ENCODE measurements around the gene TUFT1. TPM values are rescaled to one million over a fixed set of nuclear protein-coding genes. Genes with fewer than 3 reads are reported as not detected.

TUFT1 gene
- total and polyA plus RNA-seq, 9 of the 15 experiments (the other 6 are each of a cell fraction or from before 2014, with no cell fraction given): 0.54 to 2.0 (median 1.7) TPM

- TF ChIP-seq ZBTB49 (CRISPR knock-in tag; IDR thresholded peaks at IDR 0.05; ENCODE audit: borderline replicate concordance) (no peak), ZBTB2 (IDR thresholded peaks at IDR 0.05) (0 out of 2 replicates have a peak, but pooled peaks have one; percentile 51), NELFE (IDR thresholded peaks at IDR 0.05; ENCODE audit: insufficient read depth, insufficient read length) (no peak), SMARCA4 (IDR thresholded peaks at IDR 0.05) (peak; percentile 99), ZNF280B (CRISPR knock-in tag; IDR thresholded peaks at IDR 0.05) (no peak), ZNF280A (IDR thresholded peaks at IDR 0.05; ENCODE audit: low read depth, partially characterized antibody) (no peak), BDP1 (IDR thresholded peaks at IDR 0.05; ENCODE audit: insufficient read depth, insufficient read length) (no peak), SMARCA5 (IDR thresholded peaks at IDR 0.05) (no peak), ZNF197 (CRISPR knock-in tag; IDR thresholded peaks at IDR 0.05; ENCODE audit: low read depth) (peak; percentile 79; the same call in 1 of the 2 replicates), NFYB (IDR thresholded peaks at IDR 0.05; ENCODE audit: extremely low read depth, insufficient read length) (no peak), SRSF9 (IDR thresholded peaks at IDR 0.05; ENCODE audit: borderline replicate concordance, low read depth, low read length) (no peak), FOXK2 (conservative IDR thresholded peaks at IDR 0.05 in 1 of 2, IDR thresholded peaks at IDR 0.05 in 1 of 2; ENCODE audit: low read depth in 2 of 2) (peak; percentile 69 to 73), ETV1 (tag; conservative IDR thresholded peaks at IDR 0.05; ENCODE audit: low read depth) (no peak; the same call in 1 of the 2 replicates), POLR2AphosphoS2 (IDR thresholded peaks at IDR 0.05; ENCODE audit: low read length) (no peak), ZNF584 (CRISPR knock-in tag; IDR thresholded peaks at IDR 0.05; ENCODE audit: low read depth) (peak; percentile 84; the same call in 1 of the 2 replicates), TCF7L2 (IDR thresholded peaks at IDR 0.05; ENCODE audit: low read depth, low read length) (no peak), SP1 (CRISPR knock-in tag; IDR thresholded peaks at IDR 0.05) (no peak), ZBTB34 (CRISPR knock-in tag; IDR thresholded peaks at IDR 0.05) (no peak), CBFB (CRISPR knock-in tag; IDR thresholded peaks at IDR 0.05) (no peak)
Observed at GRCh38 chr1:151596166-151596953, 56.3 kb downstream of the TUFT1 start (continued).

All from K562 (cell line).